Loucy (cell line): ENCODE measurements around the gene ZNF296.

ENCODE experiments used
- CTCF ChIP-seq: fragments of 200-600 bp; sonication (generic); conservative IDR thresholded peaks from 2 replicates; pipeline ENCODE4 v1.5.1; 2014; ENCODE audit warnings: mild to moderate bottlenecking, antibody characterized with exemption, low read length
- EZH2phosphoT487 ChIP-seq: fragments of 200-600 bp; IDR thresholded peaks from 2 replicates; pipeline ENCODE4 v1.6.1; 2018; ENCODE audit warnings: antibody characterized with exemption, mild to moderate bottlenecking, moderate library complexity, borderline replicate concordance

- TF ChIP-seq CTCF = no peak
- TF ChIP-seq EZH2phosphoT487 = no peak
Observed at GRCh38 chr19:45098521-45099466, 22.5 kb upstream of the ZNF296 start.
